Measurements from ENCODE around the gene RYR1.

The RYR1 gene

GRCh38 chr19:38429055-38429810, 4.3 kb upstream of the RYR1 start:
- H3K4me3 ChIP-seq (ENCODE audit: insufficient read depth, low read length, poor library complexity, severe bottlenecking): no peak overlapping the region
- no peaks in the 10 kb centered on the region for H3F3A ChIP-seq (ENCODE audit: insufficient read depth)
- no peaks in the 10 kb centered on the region for H3K36me3 ChIP-seq (ENCODE audit: low read length)
- no peak overlapping the region for H3K4me2 ChIP-seq (ENCODE audit: low read depth, low read length, poor library complexity, severe bottlenecking)
- H3K9me2 ChIP-seq (replicated peaks; ENCODE audit: insufficient read depth, low read length): no peaks in the 10 kb centered on the region
- no peak overlapping the region for H2AFZ ChIP-seq (ENCODE audit: low read depth, low read length, severe bottlenecking)
- no peak overlapping the region for H3K9ac ChIP-seq (ENCODE audit: low read length)
- no peaks in the 10 kb centered on the region for H3K79me2 ChIP-seq (ENCODE audit: insufficient read depth, low read length)
- H3K27ac ChIP-seq (ENCODE audit: low read depth, low read length): no peak overlapping the region
- H4K20me1 ChIP-seq (ENCODE audit: low read depth, low read length): no peaks in the 10 kb centered on the region
- TF ChIP-seq EZH2phosphoT487 (conservative IDR thresholded peaks at IDR 0.05; ENCODE audit: low read length) (no peak), CTCF (IDR thresholded peaks at IDR 0.05; ENCODE audit: insufficient read depth, low read length, poor library complexity, severe bottlenecking) (no peak)
- no peaks in the 10 kb centered on the region for H3K9me3 ChIP-seq (ENCODE audit: insufficient read depth, low read length)
- no peaks in the 10 kb centered on the region for H3K27me3 ChIP-seq (ENCODE audit: low read length)

- no peaks in the 10 kb centered on the region for H3K9me3 ChIP-seq (ENCODE audit: insufficient read depth, low read length)
- TF ChIP-seq EZH2phosphoT487 (conservative IDR thresholded peaks at IDR 0.05; ENCODE audit: low read length) (no peak), CTCF (IDR thresholded peaks at IDR 0.05; ENCODE audit: insufficient read depth, low read length, poor library complexity, severe bottlenecking) (no peak)
- no peak overlapping the region for H3K4me3 ChIP-seq (ENCODE audit: insufficient read depth, low read length, poor library complexity, severe bottlenecking)
- no peak overlapping the region for H3K4me2 ChIP-seq (ENCODE audit: low read depth, low read length, poor library complexity, severe bottlenecking)
- H3K27me3 ChIP-seq (ENCODE audit: low read length): no peaks in the 10 kb centered on the region
- H3K36me3 ChIP-seq (ENCODE audit: low read length): no peaks in the 10 kb centered on the region
- no peaks in the 10 kb centered on the region for H4K20me1 ChIP-seq (ENCODE audit: low read depth, low read length)
- no peaks in the 10 kb centered on the region for H3K79me2 ChIP-seq (ENCODE audit: insufficient read depth, low read length)
- no peak overlapping the region for H2AFZ ChIP-seq (ENCODE audit: low read depth, low read length, severe bottlenecking)
- no peak overlapping the region for H3K27ac ChIP-seq (ENCODE audit: low read depth, low read length)
- H3F3A ChIP-seq (ENCODE audit: insufficient read depth): no peaks in the 10 kb centered on the region
- H3K9me2 ChIP-seq (replicated peaks; ENCODE audit: insufficient read depth, low read length): no peaks in the 10 kb centered on the region
- no peak overlapping the region for H3K9ac ChIP-seq (ENCODE audit: low read length)
Observed at GRCh38 chr19:38429811-38430156, 3.7 kb upstream of the RYR1 start.

GRCh38 chr19:38430931-38431330, 2.6 kb upstream of the RYR1 start:
- Histone ChIP-seq H3F3A (ENCODE audit: insufficient read depth) (no peaks in the 10 kb centered on the region), H3K9me3 (ENCODE audit: insufficient read depth, low read length) (no peaks in the 10 kb centered on the region), H3K4me3 (ENCODE audit: insufficient read depth, low read length, poor library complexity, severe bottlenecking) (no peak overlapping the region), H3K79me2 (ENCODE audit: insufficient read depth, low read length) (no peaks in the 10 kb centered on the region), H3K27ac (ENCODE audit: low read depth, low read length) (no peak overlapping the region), H3K36me3 (ENCODE audit: low read length) (no peaks in the 10 kb centered on the region), H3K27me3 (ENCODE audit: low read length) (no peaks in the 10 kb centered on the region), H3K9me2 (replicated peaks; ENCODE audit: insufficient read depth, low read length) (no peaks in the 10 kb centered on the region), H4K20me1 (ENCODE audit: low read depth, low read length) (no peaks in the 10 kb centered on the region), H3K4me2 (ENCODE audit: low read depth, low read length, poor library complexity, severe bottlenecking) (no peak overlapping the region), H2AFZ (ENCODE audit: low read depth, low read length, severe bottlenecking) (no peak overlapping the region), H3K9ac (ENCODE audit: low read length) (no peak overlapping the region)
- no peak for TF ChIP-seq CTCF (IDR thresholded peaks at IDR 0.05; ENCODE audit: insufficient read depth, low read length, poor library complexity, severe bottlenecking)
- no peak for TF ChIP-seq EZH2phosphoT487 (conservative IDR thresholded peaks at IDR 0.05; ENCODE audit: low read length)

Measured in SU-DHL-6 (cell line).